ENCODE measurements around the gene DEPDC5. TPM values are rescaled to one million over a fixed set of nuclear protein-coding genes. Genes with fewer than 3 reads are reported as not detected.

The DEPDC5 gene
- total and polyA plus RNA-seq, 10 of the 15 experiments (the other 5 are each of a cell fraction or from before 2014, with no cell fraction given), result 3.0 to 38.9 (median 22.8) TPM

GRCh38 chr22:31919730-31920129 lies 165.9 kb downstream of the DEPDC5 start:
- POLR2A ChIA-PET, result no interaction called here
- Histone ChIP-seq H4K20me1 (ENCODE audit: control insufficient read depth, insufficient read depth) (no peaks in the 10 kb centered on the region), H3K36me3 (ENCODE audit: control insufficient read depth in 2 of 2, insufficient read depth in 2 of 2, low read length in 1 of 2) (no peaks in the 10 kb centered on the region), H2AFZ (ENCODE audit: control insufficient read depth, low read depth, low read length) (no peak overlapping the region), H3K9ac (ENCODE audit: control insufficient read depth, insufficient read depth, low read length) (no peak overlapping the region), H3K9me3 (replicated peaks; ENCODE audit: control insufficient read depth, insufficient read depth, low read length) (no peaks in the 10 kb centered on the region), H3K79me2 (ENCODE audit: control insufficient read depth, insufficient read depth, low read length) (no peaks in the 10 kb centered on the region), H3K4me2 (ENCODE audit: control insufficient read depth, insufficient read depth) (no peak overlapping the region), H3K4me3 (no peak overlapping the region), H3K4me1 (ENCODE audit: control insufficient read depth, insufficient read depth, low read length) (peaks cover 15% of the 10 kb centered on the region), H3K27ac (ENCODE audit: control insufficient read depth, insufficient read depth) (no peak overlapping the region), H3K27me3 (replicated peaks in 1 of 2; ENCODE audit: control insufficient read depth in 2 of 2, insufficient read depth in 2 of 2, low read length in 1 of 2) (no peaks in the 10 kb centered on the region)
- RAD21 ChIA-PET (ENCODE audit: unreplicated experiment), result no interaction called here
- in situ Hi-C loops (cut with MboI) (no loop called here), intact Hi-C loops (cut with micrococcal nuclease; ENCODE audit: unreplicated experiment) (no loop called here)
- 60% methylated on average over 3 of the region's 3 CpGs for WGBS (ENCODE audit: insufficient coverage, insufficient replicate concordance, low lambda C conversion rate, missing lambda C conversion rate)
- TF ChIP-seq DPF2 (IDR thresholded peaks at IDR 0.05) (no peak), BCLAF1 (IDR thresholded peaks at IDR 0.05) (no peak), PML (IDR thresholded peaks at IDR 0.05; ENCODE audit: low read length) (no peak), SP1 (IDR thresholded peaks at IDR 0.05; ENCODE audit: low read depth, low read length) (no peak), RELB (IDR thresholded peaks at IDR 0.05; ENCODE audit: low read depth) (no peak), RFX5 (IDR thresholded peaks at IDR 0.05; ENCODE audit: low read depth, low read length) (no peak), NR2F1 (conservative IDR thresholded peaks at IDR 0.05) (no peak), PKNOX1 (IDR thresholded peaks at IDR 0.05) (no peak), LARP7 (IDR thresholded peaks at IDR 0.05) (no peak), ASH2L (IDR thresholded peaks at IDR 0.05; ENCODE audit: borderline replicate concordance, low read depth) (no peak)
- ATAC-seq, result no peak
- BruUV-seq (replicated peaks), result no TSS peak
- no peak for FAIRE-seq
- SMC1A ChIA-PET (ENCODE audit: uncharacterized antibody, unreplicated experiment), result interaction anchor here (0.6 to 1.4 kb wide), 3 partner anchors 24 to 46 kb away, joined by 3 read pairs; partner anchors contain the start of gene YWHAH
- CTCF ChIA-PET, result interaction anchor here (1.4 kb wide), 1 partner anchor 9 kb away, joined by 3 read pairs; no protein-coding TSS in a partner anchor
- DNase-seq (ENCODE audit: low read depth, low spot score), result no peak
